ENCODE measurements around the gene ZNF346.

- TF ChIP-seq CTCF (IDR thresholded peaks at IDR 0.05 in 4 of 5, conservative IDR thresholded peaks at IDR 0.05 in 1 of 5) = no peak
- no peak for TF ChIP-seq POLR2A (IDR thresholded peaks at IDR 0.05)
These were observed 101.4 kb downstream of the ZNF346 start for GRCh38 chr5:177123789-177124485.

All from gastrocnemius medialis (tissue), 4 donors.